Suprapubic skin (tissue), 4 donors: ENCODE data around the gene GOLGA6L25.
"Not testable (repeated sequence)": the region's sequence is repeated elsewhere in the genome, so short reads cannot be mapped to it uniquely, and the experiment has no call there.

Source experiments
- CTCF ChIP-seq, 2 donors: fragments of 200-600 bp in 1 of 2; fragments of 450-650 bp in 1 of 2; sonication (generic) in 1 of 2; IDR thresholded peaks; one replicate each; pipeline ENCODE4 v1.5.1; 2016 to 2019; ENCODE audit warnings: antibody characterized with exemption in 2 of 2, mild to moderate bottlenecking in 1 of 2, moderate library complexity in 1 of 2
- EP300 ChIP-seq: sonication (generic); formaldehyde crosslinking; IDR thresholded peaks from one replicate; pipeline ENCODE4 v1.6.1; 2017; ENCODE audit warnings: antibody characterized with exemption
- POLR2AphosphoS5 ChIP-seq, 3 donors: sonication (generic); formaldehyde crosslinking; IDR thresholded peaks; one replicate each; pipeline ENCODE4 v1.6.1; 2017; ENCODE audit warnings: antibody characterized with exemption in 3 of 3

GRCh38 chr15:28597471-28597870, 44.1 kb downstream of the GOLGA6L25 start:
- TF ChIP-seq CTCF (IDR thresholded peaks at IDR 0.05); POLR2AphosphoS5 (IDR thresholded peaks at IDR 0.05); EP300: not testable (repeated sequence)
